ENCODE measurements around the gene TSR1.

Gene TSR1

GRCh38 chr17:2365132-2365531 is 28.9 kb upstream of the TSR1 start:
- H4K20me1 ChIP-seq (ENCODE audit: insufficient read depth, low read length): peaks cover 5% of the 10 kb centered on the region; the same call in 1 of the 2 replicates
- TF ChIP-seq EZH2 (IDR thresholded peaks at IDR 0.05; ENCODE audit: borderline replicate concordance, low read depth, low read length, severe bottlenecking): no peak
- H3K79me2 ChIP-seq (ENCODE audit: insufficient read depth, low read length): no peaks in the 10 kb centered on the region
- no peak overlapping the region for H3K27ac ChIP-seq (ENCODE audit: low read length)
- no peak for DNase-seq
- no peak overlapping the region for H3K4me2 ChIP-seq (ENCODE audit: insufficient read depth, low read length)
- H3K9me3 ChIP-seq (ENCODE audit: insufficient read depth, low read length, severe bottlenecking): no peaks in the 10 kb centered on the region
- no peaks in the 10 kb centered on the region for H3K27me3 ChIP-seq (ENCODE audit: insufficient read depth, low read length, poor library complexity)
- no peaks in the 10 kb centered on the region for H3K4me1 ChIP-seq (ENCODE audit: insufficient read depth, low read length)
- no peak for ATAC-seq (ENCODE audit: insufficient read depth, low read depth)
- no peak overlapping the region for H3K4me3 ChIP-seq (ENCODE audit: low read depth in 1 of 2, low read length in 2 of 2)
- no peak overlapping the region for H2AFZ ChIP-seq (ENCODE audit: low read depth, low read length)
- peaks cover 62% of the 10 kb centered on the region for H3K36me3 ChIP-seq (ENCODE audit: insufficient read depth, low read length)
- H3K9ac ChIP-seq (ENCODE audit: low read depth, low read length): no peak overlapping the region

GRCh38 chr17:2364763-2365116 is 28.5 kb upstream of the TSR1 start:
- DNase-seq: no peak
- no peak overlapping the region for H3K9ac ChIP-seq (ENCODE audit: low read depth, low read length)
- no peak overlapping the region for H3K27ac ChIP-seq (ENCODE audit: low read length)
- peaks cover 63% of the 10 kb centered on the region for H3K36me3 ChIP-seq (ENCODE audit: insufficient read depth, low read length)
- peaks cover 5% of the 10 kb centered on the region; the same call in 1 of the 2 replicates for H4K20me1 ChIP-seq (ENCODE audit: insufficient read depth, low read length)
- no peak for TF ChIP-seq EZH2 (IDR thresholded peaks at IDR 0.05; ENCODE audit: borderline replicate concordance, low read depth, low read length, severe bottlenecking)
- no peak for TF ChIP-seq CTCF (IDR thresholded peaks at IDR 0.05; ENCODE audit: borderline replicate concordance, extremely low read depth, low read length, poor library complexity, severe bottlenecking)
- H3K9me3 ChIP-seq (ENCODE audit: insufficient read depth, low read length, severe bottlenecking): no peaks in the 10 kb centered on the region
- H3K4me3 ChIP-seq (ENCODE audit: low read depth in 1 of 2, low read length in 2 of 2): no peak overlapping the region
- H3K27me3 ChIP-seq (ENCODE audit: insufficient read depth, low read length, poor library complexity): no peaks in the 10 kb centered on the region
- H3K4me1 ChIP-seq (ENCODE audit: insufficient read depth, low read length): no peaks in the 10 kb centered on the region
- H2AFZ ChIP-seq (ENCODE audit: low read depth, low read length): no peak overlapping the region
- no peaks in the 10 kb centered on the region for H3K79me2 ChIP-seq (ENCODE audit: insufficient read depth, low read length)
- ATAC-seq (ENCODE audit: insufficient read depth, low read depth): no peak
- H3K4me2 ChIP-seq (ENCODE audit: insufficient read depth, low read length): no peak overlapping the region

DNA sequence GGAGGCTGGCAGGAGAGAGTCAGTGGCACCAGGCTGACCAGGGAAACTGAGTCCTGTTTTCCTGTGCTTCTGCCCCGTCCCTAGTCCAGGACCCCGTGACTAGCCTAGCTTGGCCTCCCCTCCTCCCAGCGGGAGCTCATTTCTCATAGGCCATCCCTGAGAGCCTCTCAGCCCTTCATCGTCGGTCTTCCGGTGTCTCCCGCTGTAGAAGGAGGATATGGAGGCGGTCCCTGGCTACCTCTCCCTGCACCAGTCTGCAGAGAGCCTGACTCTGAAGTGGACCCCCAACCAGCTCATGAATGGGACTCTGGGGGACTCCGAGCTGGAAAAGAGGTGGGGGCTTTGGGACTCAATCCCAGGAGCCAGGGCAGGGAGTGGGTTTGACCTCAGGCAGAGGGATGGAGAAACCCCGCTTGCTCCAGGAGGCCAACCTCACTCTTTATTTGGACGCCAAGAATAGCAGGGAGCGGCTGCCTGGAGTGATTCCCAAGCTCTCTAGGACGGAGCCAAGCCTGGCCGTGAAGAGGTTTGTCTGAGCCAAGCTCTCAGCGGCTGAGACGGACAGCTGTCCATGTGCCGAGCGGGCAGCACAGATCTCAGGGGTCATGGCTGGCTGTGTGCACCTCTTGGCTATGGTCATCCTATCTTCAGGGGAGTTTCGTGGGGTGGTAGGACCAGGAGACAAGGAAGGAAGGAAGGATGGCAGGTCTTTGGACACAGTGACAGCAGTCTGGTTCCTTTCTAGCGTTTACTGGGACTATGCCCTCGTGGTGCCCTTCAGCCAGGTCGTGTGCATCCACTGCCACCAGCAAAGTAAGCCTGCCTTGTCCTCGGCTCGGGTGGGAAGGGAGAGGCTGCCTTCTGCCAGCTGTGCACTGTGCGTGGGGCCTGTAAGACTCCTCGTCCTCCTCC is 27.9 kb upstream of the TSR1 start:
- DNase-seq: no peak
- H3K36me3 ChIP-seq (ENCODE audit: insufficient read depth, low read length): peaks cover 68% of the 10 kb centered on the region
- no peak overlapping the region for H3K4me3 ChIP-seq (ENCODE audit: low read depth in 1 of 2, low read length in 2 of 2)

More for the DNA sequence above, 27.9 kb upstream of the TSR1 start:
- H3K27me3 ChIP-seq (ENCODE audit: insufficient read depth, low read length, poor library complexity): no peaks in the 10 kb centered on the region
- peaks cover 8% of the 10 kb centered on the region for H4K20me1 ChIP-seq (ENCODE audit: insufficient read depth, low read length)
- no peak overlapping the region for H3K9ac ChIP-seq (ENCODE audit: low read depth, low read length)
- no peak overlapping the region for H2AFZ ChIP-seq (ENCODE audit: low read depth, low read length)
- H3K4me1 ChIP-seq (ENCODE audit: insufficient read depth, low read length): no peaks in the 10 kb centered on the region
- TF ChIP-seq CTCF (IDR thresholded peaks at IDR 0.05; ENCODE audit: borderline replicate concordance, extremely low read depth, low read length, poor library complexity, severe bottlenecking): no peak
- no peak for TF ChIP-seq EZH2 (IDR thresholded peaks at IDR 0.05; ENCODE audit: borderline replicate concordance, low read depth, low read length, severe bottlenecking)
- no peaks in the 10 kb centered on the region for H3K79me2 ChIP-seq (ENCODE audit: insufficient read depth, low read length)
- no peaks in the 10 kb centered on the region for H3K9me3 ChIP-seq (ENCODE audit: insufficient read depth, low read length, severe bottlenecking)
- H3K27ac ChIP-seq (ENCODE audit: low read length): no peak overlapping the region
- no peak overlapping the region for H3K4me2 ChIP-seq (ENCODE audit: insufficient read depth, low read length)
- no peak for ATAC-seq (ENCODE audit: insufficient read depth, low read depth)

All from DND-41 (cell line).